SK-N-SH treated with all-trans-retinoic acid at 6 μM for 48 hours (cell line): ENCODE results near the gene TK1.

Source experiments
- ATAC-seq: fragments of 200-7000 bp; cut with Tn5 transposase; 3 replicates; pipeline ENCODE4 v1.9.1; 2020; ENCODE audit warnings: mild to moderate bottlenecking, moderate library complexity
- ARNTL ChIP-seq: fragments of 450-650 bp; formaldehyde crosslinking; IDR thresholded peaks from 2 replicates; pipeline ENCODE4 v1.5.0; 2020; ENCODE audit warnings: low read depth, mild to moderate bottlenecking, moderate library complexity, borderline replicate concordance
- CREB5 ChIP-seq: fragments of 250-450 bp; sonication (Bioruptor Pico); IDR thresholded peaks from 2 replicates; pipeline ENCODE4 v1.5.1; 2020; ENCODE audit warnings: low read depth, mild to moderate bottlenecking, moderate library complexity
- CSDC2 ChIP-seq: fragments of 250-450 bp; sonication (Bioruptor Pico); IDR thresholded peaks from 2 replicates; pipeline ENCODE4 v1.5.0; 2020; ENCODE audit warnings: mild to moderate bottlenecking, moderate library complexity
- CSRNP3 ChIP-seq: fragments of 250-450 bp; sonication (Bioruptor Pico); IDR thresholded peaks from 2 replicates; pipeline ENCODE4 v1.5.1; 2021; ENCODE audit warnings: mild to moderate bottlenecking, moderate library complexity
- ESRRG ChIP-seq: fragments of 250-450 bp; sonication (Bioruptor Pico); IDR thresholded peaks from 2 replicates; pipeline ENCODE4 v1.6.1; 2021; ENCODE audit warnings: mild to moderate bottlenecking
- ISL1 ChIP-seq: fragments of 250-450 bp; sonication (Bioruptor Pico); IDR thresholded peaks from 2 replicates; pipeline ENCODE4 v2.1.2; 2022; ENCODE audit warnings: mild to moderate bottlenecking, moderate library complexity
- OSR1 ChIP-seq: fragments of 250-450 bp; sonication (Bioruptor Pico); IDR thresholded peaks from 2 replicates; pipeline ENCODE4 v1.8.0; 2022; ENCODE audit warnings: moderate library complexity, mild to moderate bottlenecking, inconsistent platforms
- PATZ1 ChIP-seq: fragments of 250-450 bp; sonication (Bioruptor Pico); IDR thresholded peaks from 2 replicates; pipeline ENCODE4 v1.8.0; 2020; ENCODE audit warnings: mild to moderate bottlenecking, moderate library complexity, borderline replicate concordance
- POU6F1 ChIP-seq: fragments of 250-450 bp; sonication (Bioruptor Pico); IDR thresholded peaks from 2 replicates; pipeline ENCODE4 v1.8.0; 2021; ENCODE audit warnings: low read depth, mild to moderate bottlenecking, moderate library complexity, borderline replicate concordance
- PPARA ChIP-seq: fragments of 250-450 bp; sonication (Bioruptor Pico); IDR thresholded peaks from 2 replicates; pipeline ENCODE4 v1.5.0; 2020; ENCODE audit warnings: mild to moderate bottlenecking, borderline replicate concordance
- RARB ChIP-seq: fragments of 250-450 bp; sonication (Bioruptor Pico); IDR thresholded peaks from 2 replicates; pipeline ENCODE4 v1.8.0; 2021; ENCODE audit warnings: mild to moderate bottlenecking, moderate library complexity
- SNAI2 ChIP-seq: fragments of 250-450 bp; sonication (Bioruptor Pico); IDR thresholded peaks from 2 replicates; pipeline ENCODE4 v1.5.0; 2020; ENCODE audit warnings: mild to moderate bottlenecking, moderate library complexity
- TCF4 ChIP-seq: fragments of 250-450 bp; sonication (Bioruptor Pico); IDR thresholded peaks from 2 replicates; pipeline ENCODE4 v1.8.0; 2021; ENCODE audit warnings: mild to moderate bottlenecking, moderate library complexity, borderline replicate concordance
- TOX ChIP-seq: fragments of 250-450 bp; sonication (Bioruptor Pico); IDR thresholded peaks from 2 replicates; pipeline ENCODE4 v1.8.0; 2021; ENCODE audit warnings: mild to moderate bottlenecking, moderate library complexity, borderline replicate concordance
- TSHZ2 ChIP-seq: fragments of 250-450 bp; sonication (Bioruptor Pico); IDR thresholded peaks from 2 replicates; pipeline ENCODE4 v1.5.0; 2020; ENCODE audit warnings: mild to moderate bottlenecking, moderate library complexity
- ZC3H10 ChIP-seq: fragments of 250-450 bp; sonication (Bioruptor Pico); IDR thresholded peaks from 2 replicates; pipeline ENCODE4 v1.5.1; 2021; ENCODE audit warnings: mild to moderate bottlenecking, moderate library complexity
- ZFP3 ChIP-seq: fragments of 250-450 bp; sonication (Bioruptor Pico); IDR thresholded peaks from 2 replicates; pipeline ENCODE4 v1.5.0; 2020; ENCODE audit warnings: mild to moderate bottlenecking, moderate library complexity
- ZFP30 ChIP-seq: fragments of 450-650 bp; formaldehyde crosslinking; IDR thresholded peaks from 2 replicates; pipeline ENCODE4 v1.5.0; 2022; ENCODE audit warnings: mild to moderate bottlenecking, moderate library complexity
- ZNF565 ChIP-seq: fragments of 450-650 bp; formaldehyde crosslinking; conservative IDR thresholded peaks from 2 replicates; pipeline ENCODE4 v1.5.0; 2020; ENCODE audit warnings: low read depth, mild to moderate bottlenecking, moderate library complexity
- ZNF70 ChIP-seq: fragments of 450-650 bp; formaldehyde crosslinking; IDR thresholded peaks from 2 replicates; pipeline ENCODE4 v1.5.0; 2020; ENCODE audit warnings: mild to moderate bottlenecking, moderate library complexity
- ZNF8 ChIP-seq: fragments of 450-650 bp; formaldehyde crosslinking; IDR thresholded peaks from 2 replicates; pipeline ENCODE4 v1.5.0; 2020; ENCODE audit warnings: mild to moderate bottlenecking, moderate library complexity

TK1 gene

GRCh38 chr17:78127239-78127887 is 59.5 kb downstream of the TK1 start:
- TF ChIP-seq TSHZ2 (CRISPR knock-in tag) (no peak), CSDC2 (no peak), ARNTL (no peak), SNAI2 (CRISPR knock-in tag) (no peak), ZNF8 (CRISPR knock-in tag) (no peak)
- TF ChIP-seq, all 23 proteins: peak for 0
- ATAC-seq = no peak; the same call in 2 of the 3 replicates

GRCh38 chr17:78126895-78127238 is 60.0 kb downstream of the TK1 start:
- no peak for TF ChIP-seq TOX (CRISPR knock-in tag)
- no peak for TF ChIP-seq POU6F1 (CRISPR knock-in tag)
- TF ChIP-seq ZNF70 = no peak
- no peak for TF ChIP-seq ZNF8 (CRISPR knock-in tag)
- no peak for TF ChIP-seq ZC3H10 (CRISPR knock-in tag)
- TF ChIP-seq ARNTL = no peak
- no peak for TF ChIP-seq PATZ1 (CRISPR knock-in tag)
- TF ChIP-seq ZFP30 = no peak
- TF ChIP-seq ISL1 (CRISPR knock-in tag) = no peak
- no peak for TF ChIP-seq TSHZ2 (CRISPR knock-in tag)
- TF ChIP-seq PPARA = no peak
- no peak for TF ChIP-seq ZNF565 (CRISPR knock-in tag)
- TF ChIP-seq CSRNP3 (CRISPR knock-in tag) = no peak
- TF ChIP-seq OSR1 (CRISPR knock-in tag) = no peak
- TF ChIP-seq TCF4 (CRISPR knock-in tag) = no peak
- TF ChIP-seq CREB5 (CRISPR knock-in tag) = no peak
- TF ChIP-seq RARB (CRISPR knock-in tag) = no peak
- TF ChIP-seq ZFP3 (CRISPR knock-in tag) = no peak
- no peak for TF ChIP-seq SNAI2 (CRISPR knock-in tag)
- TF ChIP-seq ESRRG = no peak
- ATAC-seq = no peak
